ENCODE data around the gene G2E3. TPM values are rescaled to one million over a fixed set of nuclear protein-coding genes. Genes with fewer than 3 reads are reported as not detected.

G2E3 gene
- total RNA-seq, 3 donors from 2014 or later, result 12.3 to 22.2 (median 12.5) TPM

DNA sequence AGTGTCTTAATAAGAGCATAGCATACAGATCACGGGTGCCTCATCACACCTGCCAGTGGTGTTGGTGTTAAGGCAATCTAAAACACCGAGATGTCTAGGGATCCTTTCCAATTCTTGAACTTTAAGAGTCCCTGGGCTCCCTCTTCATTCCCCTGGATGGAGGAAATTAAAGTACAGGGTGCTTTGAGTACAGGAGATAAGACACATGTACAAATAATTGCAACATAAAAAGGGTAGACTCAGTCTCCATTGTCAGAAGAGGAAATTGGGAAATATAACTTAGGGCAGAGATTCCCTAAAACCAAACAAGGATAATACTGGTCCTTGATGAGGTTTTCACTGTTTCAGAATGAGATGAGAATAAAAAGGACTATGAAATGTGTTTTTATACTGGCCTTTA, 98.1 kb downstream of the G2E3 start:
- H3K36me3 ChIP-seq, result no peaks in the 10 kb centered on the region
- H3K9me3 ChIP-seq, result no peaks in the 10 kb centered on the region
- TF ChIP-seq POLR2A (IDR thresholded peaks at IDR 0.05) (no peak), POLR2AphosphoS5 (IDR thresholded peaks at IDR 0.05) (no peak)
- TF ChIP-seq, protein P1, sequence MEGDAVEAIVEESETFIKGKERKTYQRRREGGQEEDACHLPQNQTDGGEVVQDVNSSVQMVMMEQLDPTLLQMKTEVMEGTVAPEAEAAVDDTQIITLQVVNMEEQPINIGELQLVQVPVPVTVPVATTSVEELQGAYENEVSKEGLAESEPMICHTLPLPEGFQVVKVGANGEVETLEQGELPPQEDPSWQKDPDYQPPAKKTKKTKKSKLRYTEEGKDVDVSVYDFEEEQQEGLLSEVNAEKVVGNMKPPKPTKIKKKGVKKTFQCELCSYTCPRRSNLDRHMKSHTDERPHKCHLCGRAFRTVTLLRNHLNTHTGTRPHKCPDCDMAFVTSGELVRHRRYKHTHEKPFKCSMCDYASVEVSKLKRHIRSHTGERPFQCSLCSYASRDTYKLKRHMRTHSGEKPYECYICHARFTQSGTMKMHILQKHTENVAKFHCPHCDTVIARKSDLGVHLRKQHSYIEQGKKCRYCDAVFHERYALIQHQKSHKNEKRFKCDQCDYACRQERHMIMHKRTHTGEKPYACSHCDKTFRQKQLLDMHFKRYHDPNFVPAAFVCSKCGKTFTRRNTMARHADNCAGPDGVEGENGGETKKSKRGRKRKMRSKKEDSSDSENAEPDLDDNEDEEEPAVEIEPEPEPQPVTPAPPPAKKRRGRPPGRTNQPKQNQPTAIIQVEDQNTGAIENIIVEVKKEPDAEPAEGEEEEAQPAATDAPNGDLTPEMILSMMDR (IDR thresholded peaks at IDR 0.05), result no peak
- no peaks in the 10 kb centered on the region for H3K27me3 ChIP-seq
- no peaks in the 10 kb centered on the region for H3K4me1 ChIP-seq
- no peak for DNase-seq (ENCODE audit: low spot score in 2 of 2)
- no peak overlapping the region for H3K4me3 ChIP-seq
- H3K27ac ChIP-seq, result no peak overlapping the region
- intact Hi-C loops (cut with DNase I; ENCODE audit: low total_unique reads), result no loop called here

DNA sequence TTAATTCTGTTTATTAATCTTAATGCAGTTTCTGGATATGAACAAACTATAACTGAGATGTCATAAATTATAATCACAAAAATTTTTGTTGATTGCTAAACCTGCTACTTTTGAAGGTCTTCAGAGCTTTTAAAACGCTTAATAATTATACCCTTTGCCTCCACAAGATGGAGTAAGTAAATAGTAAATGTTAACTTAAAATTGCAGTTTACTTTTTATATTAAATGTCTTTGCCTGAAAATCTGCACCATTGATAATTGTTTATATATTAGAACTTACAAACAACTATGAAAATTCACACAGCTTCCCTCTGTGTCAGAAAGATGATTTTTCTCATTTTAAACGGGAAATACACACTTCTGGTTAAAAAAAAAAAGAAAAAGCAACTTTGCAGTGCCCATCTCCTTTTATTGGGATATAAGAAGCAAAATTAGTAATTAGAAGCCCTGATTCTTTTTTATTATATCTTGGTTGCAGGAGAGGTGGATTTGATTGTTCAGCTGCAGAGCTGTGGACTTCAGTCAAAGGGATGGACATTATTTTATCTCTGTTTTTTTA, 98.7 kb downstream of the G2E3 start:
- no peaks in the 10 kb centered on the region for H3K9me3 ChIP-seq
- no peaks in the 10 kb centered on the region for H3K36me3 ChIP-seq
- no peak overlapping the region for H3K4me3 ChIP-seq
- intact Hi-C loops (cut with DNase I; ENCODE audit: low total_unique reads), result no loop called here
- no peak overlapping the region for H3K27ac ChIP-seq
- H3K4me1 ChIP-seq, result no peaks in the 10 kb centered on the region
- TF ChIP-seq, protein P1 (IDR thresholded peaks at IDR 0.05), result peak in 1 of 3 donors; percentile 34
- TF ChIP-seq POLR2A (IDR thresholded peaks at IDR 0.05) (no peak), POLR2AphosphoS5 (IDR thresholded peaks at IDR 0.05) (no peak)
- no peak for DNase-seq (ENCODE audit: low spot score in 2 of 2)
- H3K27me3 ChIP-seq, result no peaks in the 10 kb centered on the region

DNA sequence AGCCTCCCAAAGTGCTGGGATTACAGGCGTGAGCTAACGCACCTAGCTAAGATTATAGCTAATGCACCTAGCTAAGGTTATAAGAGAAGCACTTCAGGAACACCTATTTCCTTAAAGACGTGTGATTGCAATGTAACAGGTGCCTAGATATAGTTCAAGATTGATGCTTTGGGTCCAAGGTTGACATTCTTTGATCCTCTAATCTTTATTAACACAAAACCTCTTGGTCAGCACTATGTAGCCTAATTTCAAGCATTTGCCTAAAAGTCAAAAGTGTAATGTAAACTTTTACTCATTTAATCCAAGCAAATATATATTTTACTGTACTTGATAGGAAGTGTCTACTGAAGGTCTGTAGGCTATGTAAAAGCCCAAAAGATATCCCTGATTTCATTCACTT, 99.7 kb downstream of the G2E3 start:
- no peak overlapping the region for H3K27ac ChIP-seq
- no peaks in the 10 kb centered on the region for H3K9me3 ChIP-seq
- no peak overlapping the region for H3K4me3 ChIP-seq
- no peak for DNase-seq (ENCODE audit: low spot score in 2 of 2)
- no peaks in the 10 kb centered on the region for H3K36me3 ChIP-seq
- H3K4me1 ChIP-seq, result no peaks in the 10 kb centered on the region
- H3K27me3 ChIP-seq, result no peaks in the 10 kb centered on the region
- intact Hi-C loops (cut with DNase I; ENCODE audit: low total_unique reads), result no loop called here
- TF ChIP-seq POLR2AphosphoS5 (IDR thresholded peaks at IDR 0.05), result no peak
- no peak for TF ChIP-seq POLR2A (IDR thresholded peaks at IDR 0.05)
- TF ChIP-seq, protein P1 (IDR thresholded peaks at IDR 0.05), result no peak

DNA sequence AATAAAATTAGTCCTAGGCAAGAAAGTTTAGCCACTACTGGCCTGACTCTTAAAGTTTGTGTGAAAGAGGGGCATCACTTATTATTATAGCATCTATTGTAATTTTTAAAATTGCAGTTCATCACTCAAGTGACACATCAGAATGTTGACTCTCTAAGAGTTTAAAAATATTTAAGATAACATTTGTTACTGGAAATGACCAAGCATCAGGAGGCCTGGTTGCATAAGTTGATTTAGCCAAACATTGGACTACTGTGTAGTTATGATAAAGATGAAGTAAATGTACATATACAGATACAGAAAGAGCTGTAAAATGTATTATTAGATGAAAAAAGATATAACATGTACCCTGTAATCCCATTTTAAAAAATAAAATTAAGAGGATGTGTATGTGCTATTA, 110.6 kb downstream of the G2E3 start:
- intact Hi-C loops (cut with DNase I; ENCODE audit: low total_unique reads), result no loop called here
- Histone ChIP-seq H3K27me3 (no peaks in the 10 kb centered on the region), H3K4me3 (no peak overlapping the region), H3K9me3 (no peaks in the 10 kb centered on the region), H3K4me1 (no peaks in the 10 kb centered on the region), H3K36me3 (no peaks in the 10 kb centered on the region), H3K27ac (no peak overlapping the region)
- no peak for TF ChIP-seq POLR2AphosphoS5 (IDR thresholded peaks at IDR 0.05)
- no peak for DNase-seq (ENCODE audit: low spot score in 2 of 2)

Other genes starting within 250 kb of the G2E3 start
- gene SCFD1, start 63.2 kb downstream of the G2E3 start, total RNA-seq, result 10 to 100 TPM; 64.6 to 93.1 (median 73.5) TPM